PFSK-1 (cell line): ENCODE measurements around the gene TBRG4.

Source experiments
- FOXP2 ChIP-seq: optimal IDR thresholded peaks from 2 replicates; pipeline ENCODE3; 2011; ENCODE audit warnings: borderline replicate concordance, control low read depth, inconsistent platforms; ENCODE audit not compliant: insufficient read depth; ENCODE audit errors: extremely low read length, extremely low read depth
- POLR2AphosphoS5 ChIP-seq: IDR thresholded peaks from 2 replicates; pipeline ENCODE4 v1.6.1; 2012; ENCODE audit warnings: low read depth, mild to moderate bottlenecking, control low read depth, low read length, moderate library complexity
- SIN3A ChIP-seq: IDR thresholded peaks from 2 replicates; pipeline ENCODE4 v1.6.1; 2012; ENCODE audit warnings: mild to moderate bottlenecking, low read length, moderate library complexity, borderline replicate concordance; ENCODE audit not compliant: insufficient read depth
- TAF1 ChIP-seq: IDR thresholded peaks from 2 replicates; pipeline ENCODE4 v1.6.1; 2012; ENCODE audit warnings: low read length, control low read depth, borderline replicate concordance; ENCODE audit not compliant: insufficient read depth
- TF ChIP-seq, protein P1 (sequence below), 2 experiments: IDR thresholded peaks; 2 replicates each; pipeline versions ENCODE4 v1.6.1 to v1.8.0; 2011 to 2012; ENCODE audit warnings: low read depth in 2 of 2, low read length in 2 of 2, control low read depth in 1 of 2, inconsistent platforms in 1 of 2, mild to moderate bottlenecking in 1 of 2, moderate library complexity in 1 of 2; ENCODE audit not compliant: insufficient read depth in 1 of 2

Gene TBRG4

DNA sequence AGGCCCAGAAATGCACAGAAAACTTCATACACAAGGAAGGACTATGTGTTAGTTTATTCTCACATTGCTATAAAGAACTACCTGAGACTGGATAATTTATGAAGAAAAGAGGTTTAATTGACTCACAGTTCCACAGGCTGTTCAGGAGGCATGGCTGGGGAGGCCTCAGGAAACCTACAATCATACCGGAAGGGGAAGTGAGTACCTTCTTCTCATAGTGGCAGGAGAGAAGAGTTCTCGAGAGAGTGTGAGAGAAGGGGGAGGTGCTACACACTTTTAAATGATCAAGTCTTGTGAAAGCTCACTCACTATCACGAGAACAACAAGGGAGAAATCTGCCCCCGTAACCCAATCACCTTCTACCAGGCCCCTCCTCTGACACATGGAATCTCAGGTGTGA lies 29.3 kb upstream of the TBRG4 start:
- TF ChIP-seq, protein P1, sequence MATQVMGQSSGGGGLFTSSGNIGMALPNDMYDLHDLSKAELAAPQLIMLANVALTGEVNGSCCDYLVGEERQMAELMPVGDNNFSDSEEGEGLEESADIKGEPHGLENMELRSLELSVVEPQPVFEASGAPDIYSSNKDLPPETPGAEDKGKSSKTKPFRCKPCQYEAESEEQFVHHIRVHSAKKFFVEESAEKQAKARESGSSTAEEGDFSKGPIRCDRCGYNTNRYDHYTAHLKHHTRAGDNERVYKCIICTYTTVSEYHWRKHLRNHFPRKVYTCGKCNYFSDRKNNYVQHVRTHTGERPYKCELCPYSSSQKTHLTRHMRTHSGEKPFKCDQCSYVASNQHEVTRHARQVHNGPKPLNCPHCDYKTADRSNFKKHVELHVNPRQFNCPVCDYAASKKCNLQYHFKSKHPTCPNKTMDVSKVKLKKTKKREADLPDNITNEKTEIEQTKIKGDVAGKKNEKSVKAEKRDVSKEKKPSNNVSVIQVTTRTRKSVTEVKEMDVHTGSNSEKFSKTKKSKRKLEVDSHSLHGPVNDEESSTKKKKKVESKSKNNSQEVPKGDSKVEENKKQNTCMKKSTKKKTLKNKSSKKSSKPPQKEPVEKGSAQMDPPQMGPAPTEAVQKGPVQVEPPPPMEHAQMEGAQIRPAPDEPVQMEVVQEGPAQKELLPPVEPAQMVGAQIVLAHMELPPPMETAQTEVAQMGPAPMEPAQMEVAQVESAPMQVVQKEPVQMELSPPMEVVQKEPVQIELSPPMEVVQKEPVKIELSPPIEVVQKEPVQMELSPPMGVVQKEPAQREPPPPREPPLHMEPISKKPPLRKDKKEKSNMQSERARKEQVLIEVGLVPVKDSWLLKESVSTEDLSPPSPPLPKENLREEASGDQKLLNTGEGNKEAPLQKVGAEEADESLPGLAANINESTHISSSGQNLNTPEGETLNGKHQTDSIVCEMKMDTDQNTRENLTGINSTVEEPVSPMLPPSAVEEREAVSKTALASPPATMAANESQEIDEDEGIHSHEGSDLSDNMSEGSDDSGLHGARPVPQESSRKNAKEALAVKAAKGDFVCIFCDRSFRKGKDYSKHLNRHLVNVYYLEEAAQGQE (IDR thresholded peaks at IDR 0.05; ENCODE audit: insufficient read depth in 1 of 2, low read depth in 2 of 2, low read length in 2 of 2): no peak
- TF ChIP-seq FOXP2 (no peak), SIN3A (no peak), TAF1 (no peak), POLR2AphosphoS5 (no peak)

DNA sequence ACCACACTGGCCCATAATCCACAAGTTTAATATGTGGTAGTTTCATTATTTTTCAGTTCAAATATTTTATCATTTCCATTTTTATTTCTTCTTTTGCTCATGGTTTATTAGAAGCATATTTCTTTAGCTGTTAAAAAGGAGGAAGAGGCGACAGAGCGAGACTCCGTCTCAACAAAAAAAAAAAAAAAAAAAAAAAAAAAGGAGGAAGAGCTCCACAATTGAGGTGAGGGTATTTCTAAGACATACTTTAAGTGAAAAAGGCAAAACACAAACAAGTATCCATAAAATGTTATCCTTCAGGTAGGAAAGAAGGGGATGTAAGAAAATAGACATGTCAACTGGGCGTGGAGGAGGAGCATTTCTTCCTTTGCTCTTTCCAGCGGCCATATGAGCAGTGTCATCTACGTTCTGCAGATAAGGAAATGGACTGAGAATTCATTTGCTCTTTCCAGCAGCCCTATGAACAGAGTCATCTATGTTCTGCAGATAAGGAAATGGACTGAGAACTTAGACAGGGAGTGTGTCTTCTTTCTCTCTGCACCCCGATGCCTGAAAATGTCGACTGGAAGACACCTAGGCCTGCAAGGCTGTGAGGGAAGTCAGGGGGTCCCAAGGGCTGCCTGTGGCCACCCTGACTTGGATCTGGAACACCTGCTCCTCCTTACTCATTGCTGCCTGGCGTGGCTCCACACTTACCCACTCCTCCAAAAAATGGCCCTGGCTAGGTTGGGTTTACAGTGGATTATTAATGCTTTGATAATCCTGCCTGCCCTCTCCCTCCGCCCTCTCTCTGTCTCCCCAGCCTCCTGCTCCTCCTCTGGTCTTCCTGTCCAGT lies 27.2 kb upstream of the TBRG4 start:
- no peak for TF ChIP-seq SIN3A
- TF ChIP-seq, protein P1 (IDR thresholded peaks at IDR 0.05; ENCODE audit: insufficient read depth in 1 of 2, low read depth in 2 of 2, low read length in 2 of 2): no peak
- TF ChIP-seq FOXP2: no peak
- TF ChIP-seq POLR2AphosphoS5: no peak
- no peak for TF ChIP-seq TAF1

DNA sequence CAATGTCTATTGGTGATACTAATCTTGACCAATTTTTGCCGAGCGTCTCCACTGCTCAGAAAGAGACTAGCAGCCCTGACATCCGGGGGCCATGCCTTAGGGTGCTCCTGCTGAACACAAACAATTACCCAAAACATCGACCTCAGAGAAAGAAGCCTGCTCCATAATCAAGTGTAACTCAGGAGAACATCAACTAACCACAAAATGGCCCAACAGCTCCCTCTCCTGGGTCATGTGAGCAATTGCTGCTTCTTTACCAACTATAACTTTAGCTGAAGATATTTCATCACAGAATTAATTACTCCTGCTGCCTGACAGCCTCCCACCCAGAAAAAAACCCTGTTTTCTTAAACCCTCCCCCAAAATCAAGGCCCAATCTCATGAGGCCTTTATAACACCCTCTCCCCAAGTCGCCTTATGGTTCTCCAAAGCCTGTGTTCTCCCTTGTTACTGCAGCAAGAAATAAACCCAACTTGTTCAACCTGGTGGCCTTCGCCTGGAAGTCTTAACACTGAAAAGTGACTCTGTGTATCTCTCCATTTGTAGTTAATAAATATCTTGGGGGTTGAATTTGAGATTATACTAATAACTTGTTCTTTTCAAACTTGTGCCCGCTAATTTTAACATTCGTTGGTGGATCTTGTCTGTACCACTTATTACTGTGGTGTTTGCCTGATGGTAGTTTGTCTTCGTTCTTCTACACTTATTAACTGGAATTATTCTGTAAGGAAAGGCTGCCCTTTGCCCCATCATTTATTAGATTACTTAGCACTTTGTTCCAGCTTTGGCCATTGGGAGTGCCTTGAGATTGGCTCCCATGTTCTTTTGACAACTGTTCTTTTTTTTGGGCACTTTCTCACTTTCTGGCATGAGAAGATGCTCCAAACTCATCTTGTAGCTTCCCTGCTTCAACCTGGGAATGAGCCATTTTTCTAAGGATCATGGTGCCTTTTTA lies 24.9 kb upstream of the TBRG4 start:
- TF ChIP-seq SIN3A: no peak
- TF ChIP-seq, protein P1 (IDR thresholded peaks at IDR 0.05; ENCODE audit: insufficient read depth in 1 of 2, low read depth in 2 of 2, low read length in 2 of 2): no peak
- no peak for TF ChIP-seq POLR2AphosphoS5
- no peak for TF ChIP-seq TAF1
- no peak for TF ChIP-seq FOXP2

DNA sequence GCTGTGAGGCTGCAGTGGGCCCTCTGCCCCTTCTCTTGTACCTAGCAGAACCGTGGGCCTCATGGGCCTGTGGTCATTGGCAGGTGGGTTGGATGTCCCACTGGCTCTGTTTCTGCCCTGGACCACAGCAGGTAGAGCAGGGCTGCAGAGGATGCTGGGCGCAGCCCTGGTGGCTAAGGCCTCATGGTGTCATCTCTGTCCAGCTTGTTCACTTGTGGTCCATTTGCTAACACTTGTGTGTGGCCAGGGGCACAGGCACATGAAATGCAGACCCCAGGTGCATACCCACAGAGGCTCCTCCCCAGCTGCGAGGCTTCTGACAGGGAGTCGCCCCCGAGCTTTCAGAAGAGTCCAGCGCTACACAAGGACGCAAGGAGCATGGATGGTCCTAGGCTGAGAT lies 22.4 kb upstream of the TBRG4 start:
- TF ChIP-seq FOXP2 (no peak), TAF1 (no peak), POLR2AphosphoS5 (no peak), SIN3A (no peak)
- TF ChIP-seq, protein P1 (IDR thresholded peaks at IDR 0.05; ENCODE audit: insufficient read depth in 1 of 2, low read depth in 2 of 2, low read length in 2 of 2): no peak
